GM21390 (cell line): ENCODE measurements around the gene INCA1.

ENCODE experiments used
- ATAC-seq: cut with Tn5 transposase; IDR thresholded peaks from one replicate; pipeline ENCODE4 v1.9.1; 2021; ENCODE audit not compliant: unreplicated experiment

INCA1 gene

GRCh38 chr17:4949321-4950074 is 47.8 kb downstream of the INCA1 start:
- ATAC-seq = no peak

- no peak for ATAC-seq
Observed at GRCh38 chr17:4948931-4949320, 48.4 kb downstream of the INCA1 start.

- no peak for ATAC-seq
Observed at GRCh38 chr17:4948166-4948930, 49.0 kb downstream of the INCA1 start, which contains the start of gene PFN1. Gene PFN1 (minus strand): TSS chr17:4948530. CDS start chr17:4948394, 136 bp downstream.

GRCh38 chr17:4947411-4948165 is 49.7 kb downstream of the INCA1 start:
- no peak for ATAC-seq

GRCh38 chr17:4947010-4947410 is 50.3 kb downstream of the INCA1 start:
- ATAC-seq = no peak

- ATAC-seq = no peak
Observed at GRCh38 chr17:4946312-4946976, 50.9 kb downstream of the INCA1 start.

- no peak for ATAC-seq
Observed at GRCh38 chr17:4945944-4946280, 51.4 kb downstream of the INCA1 start.

- no peak for ATAC-seq
Observed at GRCh38 chr17:4945176-4945943, 52.0 kb downstream of the INCA1 start.

GRCh38 chr17:4944554-4945175 is 52.7 kb downstream of the INCA1 start:
- no peak for ATAC-seq

- ATAC-seq = no peak
Observed at GRCh38 chr17:4944163-4944553, 53.2 kb downstream of the INCA1 start.

- no peak for ATAC-seq
Observed at GRCh38 chr17:4942760-4943508, 54.4 kb downstream of the INCA1 start.

- ATAC-seq = no peak
Observed at GRCh38 chr17:4941319-4941610, 56.1 kb downstream of the INCA1 start.

- no peak for ATAC-seq
Observed at GRCh38 chr17:4940555-4941318, 56.6 kb downstream of the INCA1 start.

GRCh38 chr17:4939796-4940554 is 57.3 kb downstream of the INCA1 start, which contains the start of the genes RNF167 and SLC25A11:
Gene RNF167 (plus strand): TSS chr17:4940268. CDS start chr17:4940910, 642 bp downstream.
Gene SLC25A11 (minus strand): TSS chr17:4940046. CDS start chr17:4939910, 136 bp downstream.
- ATAC-seq = peak; percentile 68

- ATAC-seq = peak; percentile 2
Observed at GRCh38 chr17:4939546-4939795, 57.9 kb downstream of the INCA1 start.

- no peak for ATAC-seq
Observed at GRCh38 chr17:4938688-4939545, 58.4 kb downstream of the INCA1 start.
